Neural progenitor cell (in vitro differentiated cells): ENCODE data around the gene TSPAN18. TPM values are rescaled to one million over a fixed set of nuclear protein-coding genes. Genes with fewer than 3 reads are reported as not detected.
A peak's percentile ranks its signal among the peaks of the same experiment; 100 is the strongest.

ENCODE experiments used
- DNase-seq: peaks from one replicate; pipeline ENCODE4 v3.0.0-alpha.2; 2016; ENCODE audit warnings: low spot score
- H2AFZ ChIP-seq: fragments of 200-600 bp; sonication (generic); replicated peaks from 2 replicates; pipeline ENCODE4 v1.6.1; 2016; ENCODE audit warnings: antibody characterized with exemption
- H3F3A ChIP-seq: fragments of 200-600 bp; sonication (generic); 2 replicates; pipeline ENCODE4 v1.6.1; 2016; ENCODE audit warnings: antibody characterized with exemption, low read depth
- H3K27ac ChIP-seq: fragments of 200-600 bp; sonication (generic); 2 replicates; pipeline ENCODE4 v1.5.1; 2016; ENCODE audit warnings: mild to moderate bottlenecking
- H3K27me3 ChIP-seq: fragments of 200-600 bp; sonication (generic); 2 replicates; pipeline ENCODE4 v1.6.1; 2016; ENCODE audit warnings: mild to moderate bottlenecking, moderate library complexity
- H3K36me3 ChIP-seq: fragments of 200-600 bp; sonication (generic); 2 replicates; pipeline ENCODE4 v1.5.1; 2016
- H3K4me1 ChIP-seq: fragments of 200-600 bp; sonication (generic); 2 replicates; pipeline ENCODE4 v1.6.1; 2016; ENCODE audit warnings: mixed run types
- H3K4me2 ChIP-seq: fragments of 200-600 bp; sonication (generic); 2 replicates; pipeline ENCODE4 v1.6.1; 2016
- H3K4me3 ChIP-seq: fragments of 200-600 bp; sonication (generic); 2 replicates; pipeline ENCODE4 v1.5.1; 2016
- H3K79me2 ChIP-seq: fragments of 200-600 bp; sonication (generic); 2 replicates; pipeline ENCODE4 v1.6.1; 2016; ENCODE audit warnings: low read depth
- H3K9ac ChIP-seq: fragments of 200-600 bp; sonication (generic); 2 replicates; pipeline ENCODE4 v1.6.1; 2016
- H3K9me3 ChIP-seq: fragments of 200-600 bp; sonication (generic); 2 replicates; pipeline ENCODE4 v1.5.1; 2016; ENCODE audit warnings: low read depth
- H4K20me1 ChIP-seq: fragments of 200-600 bp; sonication (generic); 2 replicates; pipeline ENCODE4 v1.6.1; 2016; ENCODE audit warnings: low read depth
- H3K27ac Mint-ChIP-seq: 3 replicates; pipeline ENCODE4 v1.8.0; 2021; ENCODE audit warnings: mixed read lengths
- H3K27me3 Mint-ChIP-seq: 2 replicates; pipeline ENCODE4 v1.8.0; 2022; ENCODE audit warnings: low read depth, mild to moderate bottlenecking, inconsistent platforms, moderate library complexity, mixed read lengths; ENCODE audit not compliant: insufficient read depth
- H3K36me3 Mint-ChIP-seq: 3 replicates; pipeline ENCODE4 v1.8.0; 2021; ENCODE audit warnings: mixed read lengths
- H3K4me1 Mint-ChIP-seq: 3 replicates; pipeline ENCODE4 v1.8.0; 2021; ENCODE audit warnings: mixed read lengths
- H3K4me3 Mint-ChIP-seq: 3 replicates; pipeline ENCODE4 v1.8.0; 2021; ENCODE audit warnings: mild to moderate bottlenecking, moderate library complexity, mixed read lengths
- H3K9me3 Mint-ChIP-seq: 3 replicates; pipeline ENCODE4 v1.8.0; 2020; ENCODE audit warnings: mixed read lengths
- EZH2 ChIP-seq: fragments of 200-600 bp; sonication (generic); IDR thresholded peaks from 2 replicates; pipeline ENCODE4 v1.6.1; 2017; ENCODE audit warnings: antibody characterized with exemption, mild to moderate bottlenecking, moderate library complexity
- EZH2phosphoT487 ChIP-seq: fragments of 200-600 bp; sonication (generic); IDR thresholded peaks from 2 replicates; pipeline ENCODE4 v1.6.1; 2017; ENCODE audit warnings: antibody characterized with exemption
- total RNA-seq: library from RNA; depleted of rRNA; stranded (reverse); fragments of >200 nt; gene quantifications from 2 replicates; pipeline ENCODE4 v1.2.3, GENCODE V29; 2015; ENCODE audit warnings: low replicate concordance
- TF ChIP-seq, protein P1 (sequence below): fragments of 200-600 bp; sonication (generic); IDR thresholded peaks from 2 replicates; pipeline ENCODE4 v1.5.1; 2017; ENCODE audit warnings: antibody characterized with exemption, mild to moderate bottlenecking

The TSPAN18 gene
- total RNA-seq, 1 donor from 2014 or later, result 16.5 TPM

DNA sequence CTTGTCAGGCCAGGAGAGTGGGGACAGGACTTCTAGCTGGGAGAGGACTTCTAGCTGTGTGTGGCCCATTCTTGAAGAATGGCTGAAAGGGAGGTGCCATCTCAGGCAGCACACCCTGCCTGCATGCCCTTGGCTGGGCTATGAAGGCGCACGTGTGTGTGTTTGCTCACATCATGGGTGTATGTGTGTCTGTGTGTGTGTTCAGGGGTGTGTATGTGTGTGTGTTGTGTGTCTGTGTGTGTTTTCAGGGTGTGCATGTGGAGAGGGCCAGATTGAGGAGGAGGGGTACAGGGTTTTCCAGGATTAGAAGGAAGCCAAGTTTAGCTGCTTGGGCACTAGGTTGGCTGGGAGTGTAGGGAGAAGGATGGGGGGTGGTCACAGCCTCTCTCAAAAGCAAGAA, 207.3 kb downstream of the TSPAN18 start:
- no peak overlapping the region for H3K9ac ChIP-seq
- Mint-ChIP-seq H3K9me3 (no peaks in the 10 kb centered on the region), H3K4me3 (no peak overlapping the region), H3K27ac (peak overlapping the region; percentile 15), H3K27me3 (peaks cover 15% of the 10 kb centered on the region), H3K36me3 (peaks cover 15% of the 10 kb centered on the region), H3K4me1 (peaks cover 28% of the 10 kb centered on the region)
- H4K20me1 ChIP-seq, result peaks cover 69% of the 10 kb centered on the region
- no peaks in the 10 kb centered on the region for H3K36me3 ChIP-seq
- H3F3A ChIP-seq, result peaks cover 47% of the 10 kb centered on the region
- no peak overlapping the region for H3K4me3 ChIP-seq
- H3K27me3 ChIP-seq, result no peaks in the 10 kb centered on the region
- TF ChIP-seq, protein P1, sequence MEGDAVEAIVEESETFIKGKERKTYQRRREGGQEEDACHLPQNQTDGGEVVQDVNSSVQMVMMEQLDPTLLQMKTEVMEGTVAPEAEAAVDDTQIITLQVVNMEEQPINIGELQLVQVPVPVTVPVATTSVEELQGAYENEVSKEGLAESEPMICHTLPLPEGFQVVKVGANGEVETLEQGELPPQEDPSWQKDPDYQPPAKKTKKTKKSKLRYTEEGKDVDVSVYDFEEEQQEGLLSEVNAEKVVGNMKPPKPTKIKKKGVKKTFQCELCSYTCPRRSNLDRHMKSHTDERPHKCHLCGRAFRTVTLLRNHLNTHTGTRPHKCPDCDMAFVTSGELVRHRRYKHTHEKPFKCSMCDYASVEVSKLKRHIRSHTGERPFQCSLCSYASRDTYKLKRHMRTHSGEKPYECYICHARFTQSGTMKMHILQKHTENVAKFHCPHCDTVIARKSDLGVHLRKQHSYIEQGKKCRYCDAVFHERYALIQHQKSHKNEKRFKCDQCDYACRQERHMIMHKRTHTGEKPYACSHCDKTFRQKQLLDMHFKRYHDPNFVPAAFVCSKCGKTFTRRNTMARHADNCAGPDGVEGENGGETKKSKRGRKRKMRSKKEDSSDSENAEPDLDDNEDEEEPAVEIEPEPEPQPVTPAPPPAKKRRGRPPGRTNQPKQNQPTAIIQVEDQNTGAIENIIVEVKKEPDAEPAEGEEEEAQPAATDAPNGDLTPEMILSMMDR, result no peak
- TF ChIP-seq EZH2phosphoT487, result no peak
- TF ChIP-seq EZH2, result no peak
- H3K27ac ChIP-seq, result no peak overlapping the region
- peaks cover 10% of the 10 kb centered on the region for H3K79me2 ChIP-seq
- no peak overlapping the region for H3K4me2 ChIP-seq
- no peak overlapping the region for H2AFZ ChIP-seq
- no peaks in the 10 kb centered on the region for H3K9me3 ChIP-seq
- no peak for DNase-seq
- peaks cover 23% of the 10 kb centered on the region for H3K4me1 ChIP-seq

DNA sequence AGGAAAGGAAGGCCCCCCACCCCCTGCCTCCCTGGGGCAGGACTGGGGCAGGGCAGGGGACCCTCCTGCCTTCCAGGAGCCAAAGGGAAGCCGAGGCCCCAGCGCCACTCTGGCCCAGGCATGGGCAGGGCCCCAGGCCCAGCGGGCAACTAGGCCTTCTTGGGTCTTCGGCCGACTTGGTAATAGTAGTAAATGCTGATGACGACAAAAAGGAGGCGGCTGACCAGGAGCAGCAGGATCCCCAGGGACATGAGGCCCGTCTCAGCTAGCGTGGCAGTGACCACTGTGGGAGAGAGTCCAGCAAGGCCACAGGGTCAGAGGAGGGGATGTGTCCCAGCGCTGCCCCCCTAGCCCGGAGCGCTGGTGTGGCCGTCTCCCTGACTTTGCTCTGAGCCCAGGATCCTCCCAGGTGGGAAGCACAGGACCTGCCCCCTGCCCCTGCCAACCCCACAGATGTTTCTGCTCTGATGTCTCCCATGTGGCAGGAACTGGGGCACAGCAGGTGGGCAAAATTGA, 208.0 kb downstream of the TSPAN18 start:
- peaks cover 71% of the 10 kb centered on the region for H4K20me1 ChIP-seq
- H3K36me3 Mint-ChIP-seq, result peaks cover 14% of the 10 kb centered on the region
- peaks cover 42% of the 10 kb centered on the region for H3F3A ChIP-seq
- H3K9ac ChIP-seq, result no peak overlapping the region
- H3K9me3 ChIP-seq, result no peaks in the 10 kb centered on the region
- no peaks in the 10 kb centered on the region for H3K36me3 ChIP-seq
- H3K79me2 ChIP-seq, result peaks cover 16% of the 10 kb centered on the region
- no peak overlapping the region for H3K4me2 ChIP-seq
- DNase-seq, result no peak
- no peak overlapping the region for H3K4me3 Mint-ChIP-seq
- no peak overlapping the region for H2AFZ ChIP-seq
- no peak overlapping the region for H3K27ac ChIP-seq
- no peaks in the 10 kb centered on the region for H3K9me3 Mint-ChIP-seq
- H3K27me3 Mint-ChIP-seq, result peaks cover 13% of the 10 kb centered on the region
- no peak overlapping the region for H3K27ac Mint-ChIP-seq
- H3K4me1 Mint-ChIP-seq, result peaks cover 31% of the 10 kb centered on the region
- no peak overlapping the region for H3K4me3 ChIP-seq
- H3K4me1 ChIP-seq, result peaks cover 20% of the 10 kb centered on the region
- TF ChIP-seq, protein P1, result no peak
- no peak for TF ChIP-seq EZH2phosphoT487
- H3K27me3 ChIP-seq, result no peaks in the 10 kb centered on the region

DNA sequence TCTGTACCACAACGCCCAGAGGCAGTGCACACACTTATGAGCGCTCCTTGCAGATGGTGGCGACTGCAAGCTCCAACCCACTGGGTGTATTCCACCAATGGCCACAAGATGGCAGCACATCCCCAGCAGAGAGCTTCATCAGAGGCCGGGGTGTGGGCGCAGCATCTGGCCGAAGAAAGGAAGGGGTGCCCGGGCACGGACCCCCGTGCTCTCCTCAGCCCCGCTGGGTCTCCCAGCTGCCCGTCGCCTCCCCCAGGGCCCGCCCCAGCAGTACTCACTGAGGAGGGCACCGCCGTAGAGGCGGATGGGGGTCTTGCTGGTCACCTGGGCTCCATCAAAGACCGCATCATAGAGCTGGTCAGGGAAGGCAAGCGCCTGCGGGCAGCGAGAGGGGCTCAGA, 209.8 kb downstream of the TSPAN18 start:
- Histone ChIP-seq H3K27ac (no peak overlapping the region), H3K79me2 (peaks cover 33% of the 10 kb centered on the region), H3K27me3 (no peaks in the 10 kb centered on the region), H3K9me3 (no peaks in the 10 kb centered on the region), H3K36me3 (no peaks in the 10 kb centered on the region), H3K4me3 (no peak overlapping the region), H3F3A (peaks cover 32% of the 10 kb centered on the region), H4K20me1 (peaks cover 72% of the 10 kb centered on the region), H2AFZ (no peak overlapping the region), H3K4me1 (peaks cover 6% of the 10 kb centered on the region), H3K4me2 (no peak overlapping the region), H3K9ac (no peak overlapping the region)
- Mint-ChIP-seq H3K4me3 (no peak overlapping the region), H3K36me3 (peaks cover 2% of the 10 kb centered on the region), H3K27ac (no peak overlapping the region), H3K4me1 (peaks cover 29% of the 10 kb centered on the region), H3K9me3 (no peaks in the 10 kb centered on the region), H3K27me3 (peaks cover 9% of the 10 kb centered on the region)
- TF ChIP-seq, protein P1, result peak; percentile 78
- TF ChIP-seq EZH2, result no peak
- DNase-seq, result peak; percentile 74
